HK-2 (cell line): ENCODE results near the gene FKBP5.

ENCODE experiments used
- DNase-seq: peaks from one replicate; pipeline ENCODE4 v3.0.0-alpha.2; 2018; ENCODE audit not compliant: unreplicated experiment

The FKBP5 gene

GRCh38 chr6:35665573-35665972 lies 23.1 kb downstream of the FKBP5 start:
- DNase-seq, result no peak

DNA sequence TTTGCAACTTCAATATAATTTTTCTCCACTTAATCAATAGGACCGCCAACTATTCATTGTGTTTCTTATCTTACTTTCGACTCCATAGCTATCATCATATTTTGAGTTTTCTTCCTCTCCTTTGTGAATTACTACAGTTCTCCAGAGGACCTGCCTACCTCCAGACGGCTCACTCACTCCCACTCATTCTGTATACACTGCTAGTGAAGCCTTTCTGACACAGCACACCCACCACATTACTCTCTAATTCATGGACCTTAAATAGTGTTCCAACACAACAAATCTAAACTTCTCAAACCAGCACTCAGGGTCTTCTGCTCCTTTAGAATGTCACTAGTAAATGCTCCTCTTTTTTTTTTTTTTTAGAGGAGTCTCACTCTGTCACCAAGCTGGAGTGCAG lies 23.8 kb downstream of the FKBP5 start:
- no peak for DNase-seq

DNA sequence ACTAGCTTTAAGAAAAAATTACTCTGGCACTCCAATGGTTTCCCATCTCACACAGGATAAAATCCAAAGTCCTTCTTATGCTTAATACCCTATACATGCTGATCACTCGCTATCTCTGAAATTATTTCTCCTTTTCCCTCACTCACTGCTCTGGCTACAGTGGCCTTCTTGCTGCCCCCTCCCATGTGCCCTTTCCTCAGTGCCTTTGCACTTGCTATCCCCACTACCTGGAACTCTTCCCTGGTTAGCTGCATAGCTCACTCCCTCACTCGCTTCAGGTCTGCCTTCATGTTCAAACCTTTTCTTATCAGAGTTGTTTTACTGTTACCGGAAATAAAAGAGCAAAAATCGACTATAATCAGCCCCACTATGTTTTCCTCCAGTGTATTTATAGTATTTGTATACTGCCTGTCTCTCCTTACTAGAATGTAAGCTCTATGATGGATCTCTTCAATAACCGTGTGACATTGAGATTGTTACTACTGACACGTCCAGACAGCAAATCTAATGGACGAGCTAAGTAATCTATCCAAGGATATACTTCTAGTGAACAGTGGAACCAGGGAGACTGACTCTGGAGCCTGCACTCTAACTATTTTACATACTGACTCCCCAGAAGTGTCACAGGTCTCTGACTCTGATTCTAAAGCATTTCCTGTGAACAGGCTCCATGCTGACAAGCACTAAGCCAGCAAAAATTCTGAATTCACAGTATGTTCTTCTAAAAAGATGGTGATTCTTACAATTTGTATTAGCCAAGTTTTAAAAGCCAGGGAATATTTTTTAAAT lies 25.1 kb downstream of the FKBP5 start:
- no peak for DNase-seq

DNA sequence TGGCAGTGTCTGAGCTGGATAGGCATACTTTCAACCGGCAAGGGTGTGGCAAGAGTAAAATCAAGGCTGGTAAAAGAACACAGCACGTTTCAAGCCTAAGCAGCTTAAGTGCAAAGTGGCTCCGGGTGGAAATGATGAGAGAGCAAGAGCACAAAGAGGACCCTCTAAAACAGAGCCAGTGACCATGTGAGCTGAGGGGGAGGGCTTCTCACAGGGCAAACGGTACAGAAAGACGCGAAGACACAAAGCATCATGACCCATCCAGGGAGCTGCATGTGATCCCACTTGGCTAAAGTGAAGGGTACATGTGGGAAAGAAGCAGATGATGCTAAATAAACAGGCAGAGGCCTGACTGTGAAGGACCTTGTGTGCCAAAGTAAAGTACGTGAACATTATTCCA lies 25.7 kb downstream of the FKBP5 start:
- DNase-seq, result no peak

GRCh38 chr6:35654883-35655282 lies 33.8 kb downstream of the FKBP5 start:
- DNase-seq, result no peak

DNA sequence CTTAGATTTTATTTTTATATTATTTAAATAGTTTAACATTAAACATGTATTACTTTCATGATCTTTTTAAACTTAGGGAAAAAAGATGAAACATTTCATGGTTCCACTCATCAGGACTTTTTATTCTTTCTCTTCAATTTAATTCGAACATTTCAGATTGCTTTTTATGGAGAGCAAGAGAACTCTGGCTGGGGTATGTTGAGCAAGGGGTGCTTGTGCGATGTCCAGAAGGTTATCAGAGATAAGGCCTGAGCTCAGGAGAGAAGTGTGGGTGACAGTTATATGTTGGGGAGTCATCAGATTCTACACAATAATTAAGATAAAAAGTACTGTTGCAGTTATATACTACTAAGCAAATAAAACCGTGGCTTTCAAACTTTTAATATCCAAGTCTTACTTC lies 37.5 kb downstream of the FKBP5 start:
- no peak for DNase-seq

DNA sequence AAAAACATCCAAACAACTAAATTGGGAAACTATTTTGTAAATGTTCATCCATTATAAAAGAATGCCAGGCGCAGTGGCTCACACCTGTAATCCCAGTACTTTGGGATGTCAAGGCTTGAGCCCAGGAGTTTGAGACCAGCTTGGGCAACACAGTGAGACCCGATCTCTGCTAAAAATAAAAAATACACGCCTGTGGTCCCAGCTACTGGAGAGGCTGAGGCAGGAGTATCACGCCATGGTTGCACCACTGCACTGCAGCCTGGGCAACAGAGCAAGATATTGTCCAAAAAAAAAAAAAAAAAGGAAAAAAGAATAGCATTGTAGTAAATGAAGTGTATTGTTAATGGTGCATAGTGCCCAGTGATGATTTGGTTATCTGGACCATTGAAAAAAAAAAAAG lies 38.7 kb downstream of the FKBP5 start:
- no peak for DNase-seq

- no peak for DNase-seq
These were observed 40.5 kb downstream of the FKBP5 start for GRCh38 chr6:35648203-35648602.

DNA sequence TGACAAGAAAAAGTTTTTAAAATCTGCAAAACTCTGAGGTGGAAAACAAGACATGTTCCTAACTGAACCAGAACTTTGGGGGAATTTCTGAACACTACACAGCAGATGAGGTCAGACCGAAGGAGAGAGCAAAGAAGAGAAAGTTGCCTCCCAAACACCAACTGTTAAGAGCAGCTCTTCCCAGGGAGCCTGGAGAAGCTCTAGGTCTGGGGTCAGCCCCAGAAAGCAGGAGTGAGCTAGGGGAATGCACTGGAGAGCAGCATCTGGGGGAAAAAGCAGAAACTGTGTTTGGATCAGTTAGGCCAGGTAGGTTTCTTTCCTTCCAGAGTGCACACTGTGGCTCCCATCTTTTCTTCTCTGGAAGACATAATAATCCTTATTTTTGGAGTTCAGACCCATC lies 41.3 kb downstream of the FKBP5 start:
- DNase-seq, result no peak

- no peak for DNase-seq
These were observed 45.6 kb downstream of the FKBP5 start for GRCh38 chr6:35643162-35643535.

- no peak for DNase-seq
These were observed 46.1 kb downstream of the FKBP5 start for GRCh38 chr6:35642471-35643161.

- DNase-seq, result no peak
These were observed 48.6 kb downstream of the FKBP5 start for GRCh38 chr6:35640017-35640664.

GRCh38 chr6:35638679-35639078 lies 50.0 kb downstream of the FKBP5 start:
- no peak for DNase-seq

DNA sequence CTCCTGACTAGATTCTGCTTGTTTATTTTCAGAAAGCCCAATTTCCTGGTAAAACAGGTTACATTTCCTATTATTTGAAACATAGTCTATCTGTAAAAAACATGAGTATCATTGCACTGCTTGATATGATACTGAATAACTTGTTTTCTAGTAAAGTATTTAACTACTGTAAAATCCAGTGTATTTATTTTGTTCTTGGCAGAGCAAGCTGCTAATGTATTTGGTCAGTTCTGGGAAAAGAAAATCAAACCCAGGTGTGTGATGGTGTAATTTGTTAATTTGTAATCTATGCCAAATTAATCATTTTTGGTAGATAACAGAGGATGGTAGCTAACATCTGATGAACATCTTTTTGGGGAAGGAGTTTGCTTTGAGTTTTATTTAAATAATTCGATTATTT lies 50.8 kb downstream of the FKBP5 start:
- no peak for DNase-seq

GRCh38 chr6:35635601-35636597 lies 52.8 kb downstream of the FKBP5 start:
- no peak for DNase-seq

- DNase-seq, result no peak
These were observed 54.4 kb downstream of the FKBP5 start for GRCh38 chr6:35634316-35634715.

DNA sequence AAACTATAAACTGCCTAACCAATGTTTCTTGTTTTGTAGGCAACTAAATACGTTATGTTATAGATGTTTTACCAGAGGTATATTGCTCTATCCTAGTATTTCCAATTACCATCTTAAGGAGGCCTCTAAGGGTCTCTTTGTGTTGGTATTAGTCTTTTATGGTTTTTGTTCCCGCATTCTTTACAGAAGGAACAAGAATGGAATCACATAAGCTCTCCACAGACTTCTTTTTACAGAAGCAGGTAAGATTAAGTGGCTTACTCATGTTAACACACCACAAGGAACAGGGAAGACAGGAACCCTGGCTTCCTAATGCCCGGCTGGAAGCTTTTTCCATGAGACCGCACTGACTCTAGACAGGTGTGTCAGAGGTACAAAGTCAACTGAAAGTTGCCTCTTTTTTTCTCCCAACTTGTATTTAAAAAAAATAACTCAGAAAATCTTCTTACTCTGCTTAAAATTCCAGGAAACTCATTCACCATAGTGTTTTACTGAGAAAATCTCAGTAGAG lies 55.1 kb downstream of the FKBP5 start:
- no peak for DNase-seq

DNA sequence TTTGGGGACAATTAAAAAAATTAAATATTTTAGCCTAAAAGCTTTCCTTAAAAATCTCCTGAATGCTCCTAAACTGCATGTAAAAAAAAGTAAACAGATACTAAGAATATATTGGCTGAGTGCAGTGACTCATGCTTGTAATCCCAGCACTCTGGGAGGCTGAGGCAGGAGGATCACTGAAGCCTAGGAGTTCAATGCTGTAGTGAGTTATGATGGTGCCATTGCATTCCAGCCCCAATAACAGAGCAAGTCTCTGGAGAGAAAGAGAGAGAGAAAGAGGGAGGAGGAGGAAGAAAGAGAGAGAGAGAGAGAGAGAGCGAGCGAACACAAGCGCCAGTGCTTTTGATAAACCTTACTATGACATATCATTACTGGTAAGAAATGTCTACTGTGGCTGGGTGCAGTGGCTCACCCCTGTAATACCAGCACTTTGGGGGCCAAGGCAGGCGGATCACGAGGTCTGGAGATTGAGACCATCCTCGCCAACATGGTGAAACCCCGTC lies 58.8 kb downstream of the FKBP5 start:
- no peak for DNase-seq

- DNase-seq, result no peak
These were observed 62.3 kb downstream of the FKBP5 start for GRCh38 chr6:35626401-35626800.

GRCh38 chr6:35624341-35625070 lies 64.2 kb downstream of the FKBP5 start:
- DNase-seq, result no peak

- no peak for DNase-seq
These were observed 66.4 kb downstream of the FKBP5 start for GRCh38 chr6:35622283-35622682.
